Neural progenitor cell (in vitro differentiated cells): ENCODE measurements around the gene GLG1. TPM values are rescaled to one million over a fixed set of nuclear protein-coding genes. Genes with fewer than 3 reads are reported as not detected.
"Not testable (repeated sequence)": the region's sequence is repeated elsewhere in the genome, so short reads cannot be mapped to it uniquely, and the experiment has no call there.

ENCODE experiments used
- DNase-seq: peaks from one replicate; pipeline ENCODE4 v3.0.0-alpha.2; 2016; ENCODE audit warnings: low spot score
- H2AFZ ChIP-seq: fragments of 200-600 bp; sonication (generic); replicated peaks from 2 replicates; pipeline ENCODE4 v1.6.1; 2016; ENCODE audit warnings: antibody characterized with exemption
- H3F3A ChIP-seq: fragments of 200-600 bp; sonication (generic); 2 replicates; pipeline ENCODE4 v1.6.1; 2016; ENCODE audit warnings: antibody characterized with exemption, low read depth
- H3K27ac ChIP-seq: fragments of 200-600 bp; sonication (generic); 2 replicates; pipeline ENCODE4 v1.5.1; 2016; ENCODE audit warnings: mild to moderate bottlenecking
- H3K27me3 ChIP-seq: fragments of 200-600 bp; sonication (generic); 2 replicates; pipeline ENCODE4 v1.6.1; 2016; ENCODE audit warnings: mild to moderate bottlenecking, moderate library complexity
- H3K36me3 ChIP-seq: fragments of 200-600 bp; sonication (generic); 2 replicates; pipeline ENCODE4 v1.5.1; 2016
- H3K4me1 ChIP-seq: fragments of 200-600 bp; sonication (generic); 2 replicates; pipeline ENCODE4 v1.6.1; 2016; ENCODE audit warnings: mixed run types
- H3K4me2 ChIP-seq: fragments of 200-600 bp; sonication (generic); 2 replicates; pipeline ENCODE4 v1.6.1; 2016
- H3K4me3 ChIP-seq: fragments of 200-600 bp; sonication (generic); 2 replicates; pipeline ENCODE4 v1.5.1; 2016
- H3K79me2 ChIP-seq: fragments of 200-600 bp; sonication (generic); 2 replicates; pipeline ENCODE4 v1.6.1; 2016; ENCODE audit warnings: low read depth
- H3K9ac ChIP-seq: fragments of 200-600 bp; sonication (generic); 2 replicates; pipeline ENCODE4 v1.6.1; 2016
- H3K9me3 ChIP-seq: fragments of 200-600 bp; sonication (generic); 2 replicates; pipeline ENCODE4 v1.5.1; 2016; ENCODE audit warnings: low read depth
- H4K20me1 ChIP-seq: fragments of 200-600 bp; sonication (generic); 2 replicates; pipeline ENCODE4 v1.6.1; 2016; ENCODE audit warnings: low read depth
- H3K27ac Mint-ChIP-seq: 3 replicates; pipeline ENCODE4 v1.8.0; 2021; ENCODE audit warnings: mixed read lengths
- H3K27me3 Mint-ChIP-seq: 2 replicates; pipeline ENCODE4 v1.8.0; 2022; ENCODE audit warnings: low read depth, mild to moderate bottlenecking, inconsistent platforms, moderate library complexity, mixed read lengths; ENCODE audit not compliant: insufficient read depth
- H3K36me3 Mint-ChIP-seq: 3 replicates; pipeline ENCODE4 v1.8.0; 2021; ENCODE audit warnings: mixed read lengths
- H3K4me1 Mint-ChIP-seq: 3 replicates; pipeline ENCODE4 v1.8.0; 2021; ENCODE audit warnings: mixed read lengths
- H3K4me3 Mint-ChIP-seq: 3 replicates; pipeline ENCODE4 v1.8.0; 2021; ENCODE audit warnings: mild to moderate bottlenecking, moderate library complexity, mixed read lengths
- H3K9me3 Mint-ChIP-seq: 3 replicates; pipeline ENCODE4 v1.8.0; 2020; ENCODE audit warnings: mixed read lengths
- CTCF ChIP-seq: fragments of 200-600 bp; sonication (generic); IDR thresholded peaks from 2 replicates; pipeline ENCODE4 v1.5.1; 2017; ENCODE audit warnings: antibody characterized with exemption, mild to moderate bottlenecking
- EZH2 ChIP-seq: fragments of 200-600 bp; sonication (generic); IDR thresholded peaks from 2 replicates; pipeline ENCODE4 v1.6.1; 2017; ENCODE audit warnings: antibody characterized with exemption, mild to moderate bottlenecking, moderate library complexity
- EZH2phosphoT487 ChIP-seq: fragments of 200-600 bp; sonication (generic); IDR thresholded peaks from 2 replicates; pipeline ENCODE4 v1.6.1; 2017; ENCODE audit warnings: antibody characterized with exemption
- total RNA-seq: library from RNA; depleted of rRNA; stranded (reverse); fragments of >200 nt; gene quantifications from 2 replicates; pipeline ENCODE4 v1.2.3, GENCODE V29; 2015; ENCODE audit warnings: low replicate concordance

Gene GLG1
- total RNA-seq, 1 donor from 2014 or later = 117 TPM

- H3K9me3 ChIP-seq = no peaks in the 10 kb centered on the region
- H3K4me3 ChIP-seq = no peak overlapping the region
- H3K4me2 ChIP-seq = no peak overlapping the region
- Mint-ChIP-seq H3K4me3 (no peak overlapping the region), H3K36me3 (peaks cover 37% of the 10 kb centered on the region), H3K27ac (no peak overlapping the region), H3K4me1 (no peaks in the 10 kb centered on the region), H3K9me3 (peaks cover 25% of the 10 kb centered on the region), H3K27me3 (peaks cover 2% of the 10 kb centered on the region)
- H3K36me3 ChIP-seq = peaks cover 5% of the 10 kb centered on the region
- DNase-seq = no peak
- no peaks in the 10 kb centered on the region for H3F3A ChIP-seq
- H4K20me1 ChIP-seq = no peaks in the 10 kb centered on the region
- H3K27me3 ChIP-seq = no peaks in the 10 kb centered on the region
- no peak for TF ChIP-seq CTCF
- TF ChIP-seq EZH2 = no peak
- TF ChIP-seq EZH2phosphoT487 = no peak
- no peak overlapping the region for H3K27ac ChIP-seq
- H3K4me1 ChIP-seq = no peaks in the 10 kb centered on the region
- peaks cover 22% of the 10 kb centered on the region for H3K79me2 ChIP-seq
- H2AFZ ChIP-seq = no peak overlapping the region
- no peak overlapping the region for H3K9ac ChIP-seq
Observed at GRCh38 chr16:74521691-74522090, 85.2 kb downstream of the GLG1 start.

- peaks cover 27% of the 10 kb centered on the region for H3K9me3 Mint-ChIP-seq
- not testable (repeated sequence) for H3K36me3 ChIP-seq, DNase-seq, H3K4me2 ChIP-seq, H3K4me1 Mint-ChIP-seq, H2AFZ ChIP-seq, H4K20me1 ChIP-seq, H3F3A ChIP-seq, H3K9ac ChIP-seq, H3K4me1 ChIP-seq, H3K27me3 ChIP-seq, H3K4me3 ChIP-seq, H3K9me3 ChIP-seq, H3K27ac ChIP-seq, H3K27me3 Mint-ChIP-seq, H3K27ac Mint-ChIP-seq, H3K4me3 Mint-ChIP-seq
- peaks cover 34% of the 10 kb centered on the region for H3K36me3 Mint-ChIP-seq
- H3K79me2 ChIP-seq = peaks cover 37% of the 10 kb centered on the region
Observed at GRCh38 chr16:74518934-74519333, 88.0 kb downstream of the GLG1 start.

GRCh38 chr16:74511961-74512360 lies 95.0 kb downstream of the GLG1 start:
- no peaks in the 10 kb centered on the region for H3K27me3 Mint-ChIP-seq
- no peak overlapping the region for H3K9ac ChIP-seq
- no peak overlapping the region for H3K27ac ChIP-seq
- no peak overlapping the region for H2AFZ ChIP-seq
- H3K4me1 ChIP-seq = no peaks in the 10 kb centered on the region
- H3K9me3 ChIP-seq = no peaks in the 10 kb centered on the region
- DNase-seq = no peak
- no peaks in the 10 kb centered on the region for H3K36me3 ChIP-seq
- no peaks in the 10 kb centered on the region for H3K27me3 ChIP-seq
- peaks cover 1% of the 10 kb centered on the region for H3K4me1 Mint-ChIP-seq
- H3K27ac Mint-ChIP-seq = no peak overlapping the region
- no peak for TF ChIP-seq EZH2phosphoT487
- H3K79me2 ChIP-seq = peaks cover 41% of the 10 kb centered on the region
- peaks cover 32% of the 10 kb centered on the region for H3K36me3 Mint-ChIP-seq
- H3K4me2 ChIP-seq = no peak overlapping the region
- H4K20me1 ChIP-seq = no peaks in the 10 kb centered on the region
- H3K4me3 ChIP-seq = no peak overlapping the region
- peaks cover 20% of the 10 kb centered on the region for H3K9me3 Mint-ChIP-seq
- H3F3A ChIP-seq = peaks cover 2% of the 10 kb centered on the region
- H3K4me3 Mint-ChIP-seq = no peak overlapping the region

- H2AFZ ChIP-seq = no peak overlapping the region
Observed at GRCh38 chr16:74505011-74505410, 101.9 kb downstream of the GLG1 start.

More at GRCh38 chr16:74505011-74505410, 101.9 kb downstream of the GLG1 start:
- peaks cover 30% of the 10 kb centered on the region for H3K4me1 Mint-ChIP-seq
- H3K4me3 Mint-ChIP-seq = no peak overlapping the region
- Histone ChIP-seq H3K79me2 (no peaks in the 10 kb centered on the region), H3K4me1 (no peaks in the 10 kb centered on the region), H3F3A (peaks cover 7% of the 10 kb centered on the region), H4K20me1 (peaks cover 13% of the 10 kb centered on the region), H3K4me3 (no peak overlapping the region), H3K27me3 (no peaks in the 10 kb centered on the region), H3K4me2 (no peak overlapping the region), H3K9ac (no peak overlapping the region), H3K36me3 (no peaks in the 10 kb centered on the region), H3K9me3 (no peaks in the 10 kb centered on the region), H3K27ac (no peak overlapping the region)
- no peak overlapping the region for H3K27ac Mint-ChIP-seq
- H3K36me3 Mint-ChIP-seq = peaks cover 21% of the 10 kb centered on the region
- no peak for DNase-seq
- no peaks in the 10 kb centered on the region for H3K27me3 Mint-ChIP-seq
- H3K9me3 Mint-ChIP-seq = no peaks in the 10 kb centered on the region
- TF ChIP-seq EZH2 (no peak), CTCF (no peak), EZH2phosphoT487 (no peak)
